GM10847 (cell line): Measurements from ENCODE around the gene DES.

Experiments used
- POLR2A ChIP-seq: IDR thresholded peaks from 2 replicates; pipeline ENCODE4 v1.6.1; 2011; ENCODE audit not compliant: insufficient read length; ENCODE audit errors: extremely low read depth

Gene DES

GRCh38 chr2:219440388-219441256, 22.4 kb downstream of the DES start:
- no peak for TF ChIP-seq POLR2A

- TF ChIP-seq POLR2A, result no peak
Measured at GRCh38 chr2:219441451-219442255, 23.5 kb downstream of the DES start.

- no peak for TF ChIP-seq POLR2A
Measured at GRCh38 chr2:219442256-219443015, 24.3 kb downstream of the DES start.

GRCh38 chr2:219443016-219443696, 25.0 kb downstream of the DES start:
- TF ChIP-seq POLR2A, result no peak

- no peak for TF ChIP-seq POLR2A
Measured at GRCh38 chr2:219443697-219444023, 25.5 kb downstream of the DES start.

GRCh38 chr2:219444566-219445091, 26.5 kb downstream of the DES start:
- TF ChIP-seq POLR2A, result no peak

GRCh38 chr2:219445220-219445640, 27.1 kb downstream of the DES start:
- no peak for TF ChIP-seq POLR2A

GRCh38 chr2:219446101-219446504, 27.9 kb downstream of the DES start:
- TF ChIP-seq POLR2A, result no peak

- TF ChIP-seq POLR2A, result no peak
Measured at GRCh38 chr2:219446689-219447088, 28.5 kb downstream of the DES start.

GRCh38 chr2:219447242-219448098, 29.3 kb downstream of the DES start:
- TF ChIP-seq POLR2A, result no peak

- no peak for TF ChIP-seq POLR2A
Measured at GRCh38 chr2:219448099-219448775, 30.1 kb downstream of the DES start.

GRCh38 chr2:219448776-219449341, 30.7 kb downstream of the DES start:
- TF ChIP-seq POLR2A, result no peak

- no peak for TF ChIP-seq POLR2A
Measured at GRCh38 chr2:219449609-219450008, 31.4 kb downstream of the DES start.

- TF ChIP-seq POLR2A, result no peak
Measured at GRCh38 chr2:219451661-219452360, 33.6 kb downstream of the DES start.
